B cell (primary cell): Measurements from ENCODE around the gene MUC3A. TPM values are rescaled to one million over a fixed set of nuclear protein-coding genes. Genes with fewer than 3 reads are reported as not detected.

Experiments
- ATAC-seq: fragments of 200-7000 bp; cut with Tn5 transposase; one replicate; pipeline ENCODE4 v1.10.0; 2021; ENCODE audit warnings: low read depth, mild to moderate bottlenecking, moderate number of reproducible peaks, moderate library complexity
- CTCF ChIA-PET: fragments of 350-600 bp; sonication (Branson Sonifier 250); formaldehyde crosslinking; loops from one replicate; lab custom pipeline; 2021; ENCODE audit warnings: antibody characterized with exemption, inconsistent platforms; lab: Charles Lee
- POLR2A ChIA-PET: fragments of 350-600 bp; sonication (Branson Sonifier 250); formaldehyde crosslinking; loops from one replicate; lab custom pipeline; 2021; ENCODE audit warnings: antibody characterized with exemption; lab: Charles Lee
- DNase-seq: peaks from one replicate; pipeline ENCODE4 v3.0.0; 2013
- H2AFZ ChIP-seq: 2 replicates; pipeline ENCODE4 v1.6.1; 2012; ENCODE audit warnings: mild to moderate bottlenecking, low read depth, low read length; ENCODE audit not compliant: insufficient read depth, poor library complexity, severe bottlenecking
- H3K27ac ChIP-seq, 2 donors: 1 replicate in 1 of 2; 2 replicates in 1 of 2; pipeline ENCODE4 v1.5.1; 2012 to 2013; ENCODE audit warnings: low read length in 2 of 2, mild to moderate bottlenecking in 2 of 2, moderate library complexity in 1 of 2
- H3K27me3 ChIP-seq, 4 experiments: fragments of 200-600 bp in 1 of 4; sonication (generic) in 1 of 4; replicated peaks in 1 of 4; 1 replicate in 2 of 4; 2 replicates in 2 of 4; pipeline versions ENCODE4 v1.6.1 to v1.7.0; 2013 to 2016; ENCODE audit warnings: low read length in 3 of 4, mild to moderate bottlenecking in 2 of 4, mixed read lengths in 1 of 4, moderate library complexity in 1 of 4; ENCODE audit not compliant: insufficient read depth in 4 of 4, control insufficient read depth in 3 of 4; ENCODE audit errors: control extremely low read depth in 1 of 4
- H3K36me3 ChIP-seq, 2 experiments: replicated peaks in 1 of 2; 1 replicate in 1 of 2; 2 replicates in 1 of 2; pipeline versions ENCODE4 v1.6.1 to v1.7.1; 2013; ENCODE audit warnings: low read length in 1 of 2; ENCODE audit not compliant: insufficient read depth in 2 of 2, control insufficient read depth in 1 of 2; ENCODE audit errors: control extremely low read depth in 1 of 2, extremely low read depth in 1 of 2
- H3K4me1 ChIP-seq, 2 donors: fragments of 200-600 bp in 1 of 2; sonication (generic) in 1 of 2; 1 replicate in 1 of 2; 2 replicates in 1 of 2; pipeline versions ENCODE4 v1.5.1 to v1.6.1; 2013 to 2017; ENCODE audit warnings: low read length in 2 of 2; ENCODE audit not compliant: control insufficient read depth in 2 of 2, insufficient read depth in 2 of 2
- H3K4me2 ChIP-seq: replicated peaks from 2 replicates; pipeline ENCODE3; 2012; ENCODE audit warnings: mild to moderate bottlenecking, low read depth, low read length; ENCODE audit not compliant: poor library complexity, severe bottlenecking
- H3K4me3 ChIP-seq, 5 experiments: fragments of 200-600 bp in 1 of 5; sonication (generic) in 1 of 5; 1 replicate in 3 of 5; 2 replicates in 2 of 5; pipeline versions ENCODE4 v1.5.1 to v1.7.0; 2011 to 2016; ENCODE audit warnings: low read length in 4 of 5, mild to moderate bottlenecking in 4 of 5, low read depth in 2 of 5, control low read depth in 1 of 5, moderate library complexity in 1 of 5; ENCODE audit not compliant: insufficient read depth in 1 of 5; ENCODE audit errors: control extremely low read depth in 1 of 5, extremely low read depth in 1 of 5
- H3K79me2 ChIP-seq: fragments of 200-600 bp; sonication (generic); one replicate; pipeline ENCODE4 v1.6.0; 2016; ENCODE audit warnings: low read length; ENCODE audit not compliant: control insufficient read depth, insufficient read depth
- H3K9ac ChIP-seq: fragments of 200-600 bp; sonication (generic); 2 replicates; pipeline ENCODE4 v1.6.1; 2017; ENCODE audit warnings: mild to moderate bottlenecking, low read length, moderate library complexity
- H3K9me3 ChIP-seq, 3 donors: one replicate each; pipeline versions ENCODE4 v1.6.1 to v1.7.1; 2013; ENCODE audit warnings: low read length in 2 of 3; ENCODE audit not compliant: control insufficient read depth in 2 of 3, insufficient read depth in 1 of 3; ENCODE audit errors: control extremely low read depth in 1 of 3
- H4K20me1 ChIP-seq: 2 replicates; pipeline ENCODE4 v1.6.0; 2012; ENCODE audit warnings: mild to moderate bottlenecking, low read length; ENCODE audit not compliant: insufficient read depth, control insufficient read depth, poor library complexity, severe bottlenecking
- H3K27ac Mint-ChIP-seq: one replicate; pipeline ENCODE4 v1.8.0; 2021; ENCODE audit warnings: mixed read lengths
- H3K27me3 Mint-ChIP-seq: one replicate; pipeline ENCODE4 v1.8.0; 2021; ENCODE audit warnings: mixed read lengths
- H3K4me1 Mint-ChIP-seq: one replicate; pipeline ENCODE4 v1.8.0; 2021; ENCODE audit warnings: mixed read lengths
- H3K4me3 Mint-ChIP-seq: one replicate; pipeline ENCODE4 v1.8.0; 2021; ENCODE audit warnings: mixed read lengths
- H3K9me3 Mint-ChIP-seq: one replicate; pipeline ENCODE4 v1.8.0; 2022; ENCODE audit warnings: mixed read lengths; ENCODE audit not compliant: insufficient read depth
- EZH2 ChIP-seq: IDR thresholded peaks from 2 replicates; pipeline ENCODE4 v1.6.1; 2012; ENCODE audit warnings: borderline replicate concordance, low read depth, mild to moderate bottlenecking, moderate library complexity, low read length; ENCODE audit not compliant: insufficient read depth, poor library complexity, severe bottlenecking
- WGBS: methylation state at CpG from one replicate; pipeline ENCODE4 v1.1.5; 2013; ENCODE audit warnings: missing lambda C conversion rate; ENCODE audit not compliant: insufficient coverage; 5-methylcytosine and 5-hydroxymethylcytosine counted together
- intact Hi-C: fragments of 100-400 bp; cut with micrococcal nuclease; formaldehyde crosslinking; loops from one replicate; pipeline ENCODE4 v1.10.0; 2022
- polyA plus RNA-seq: library from polyadenylated mRNA; depleted of rRNA; stranded (reverse); fragments of >200 nt; gene quantifications from 2 replicates; pipeline ENCODE4 v1.2.3, GENCODE V29; 2012
- total RNA-seq, 2 donors: library from RNA; stranded (reverse); fragments of 120-200 nt in 1 of 2; gene quantifications; 1 replicate in 1 of 2; 2 replicates in 1 of 2; pipeline versions ENCODE4 v1.2.3 to v1.2.4, GENCODE V29; 2013 to 2022
- TF ChIP-seq, protein P1 (sequence below): fragments of 200-600 bp; IDR thresholded peaks from one replicate; pipeline ENCODE4 v1.8.0; 2022; ENCODE audit warnings: antibody characterized with exemption, mild to moderate bottlenecking

The MUC3A gene
- total and polyA plus RNA-seq, 2 donors (not counting 1 experiment from before 2014, with no cell fraction given): not detected

DNA sequence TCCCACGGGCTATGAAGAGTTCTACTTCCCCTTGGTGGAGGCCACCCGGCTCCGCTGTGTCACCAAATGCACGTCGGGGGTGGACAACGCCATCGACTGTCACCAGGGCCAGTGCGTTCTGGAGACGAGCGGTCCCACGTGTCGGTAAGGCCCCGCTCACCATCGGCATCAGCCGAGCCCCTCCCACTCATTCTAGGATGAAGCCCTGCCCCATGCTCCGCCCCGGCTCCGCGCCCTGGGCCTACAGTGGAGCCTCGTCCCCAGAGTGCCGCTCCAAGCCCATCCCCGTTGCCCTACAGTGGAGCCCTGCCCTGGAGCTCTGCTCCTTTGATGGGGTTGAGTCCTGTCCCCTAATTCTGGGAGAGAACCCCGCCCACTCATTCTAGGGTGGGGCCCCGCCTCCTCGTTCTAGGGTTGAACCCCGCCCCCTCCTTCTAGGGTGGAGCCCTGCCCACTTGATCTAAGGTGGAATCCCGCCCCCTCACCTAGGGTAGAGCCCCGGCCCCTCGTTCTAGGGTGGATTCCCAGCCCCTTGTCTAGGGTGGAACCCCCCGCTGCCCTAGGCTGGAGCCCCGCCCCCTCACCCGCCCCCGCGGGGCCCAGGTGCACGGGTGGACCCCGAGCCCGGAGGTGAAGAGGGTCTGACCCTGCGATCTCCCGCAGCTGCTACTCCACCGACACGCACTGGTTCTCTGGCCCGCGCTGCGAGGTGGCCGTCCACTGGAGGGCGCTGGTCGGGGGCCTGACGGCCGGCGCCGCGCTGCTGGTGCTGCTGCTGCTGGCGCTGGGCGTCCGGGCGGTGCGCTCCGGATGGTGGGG lies 16.6 kb downstream of the MUC3A start:
- H3K27ac Mint-ChIP-seq: no peak overlapping the region
- Histone ChIP-seq H3K27me3 (peaks cover 0 to 59% (median 35%) of the 10 kb centered on the region in 4 experiments), H3K79me2 (no peaks in the 10 kb centered on the region), H3K9ac (peak overlapping the region; percentile 55), H3K9me3 (peaks cover 0 to 36% (median 0%) of the 10 kb centered on the region in 3 donors), H3K4me2 (peak overlapping the region; percentile 98), H3K4me1 (peaks cover 21 to 28% of the 10 kb centered on the region in 2 donors), H2AFZ (peak overlapping the region; percentile 68), H3K27ac (no peak overlapping the region), H4K20me1 (no peaks in the 10 kb centered on the region), H3K36me3 (no peaks in the 10 kb centered on the region), H3K4me3 (peak overlapping the region in 4 of 5 experiments; percentile 24 to 67 (median 42))
- ATAC-seq: peak; percentile 66
- CTCF ChIA-PET: no interaction called here
- H3K27me3 Mint-ChIP-seq: peaks cover 54% of the 10 kb centered on the region
- peak overlapping the region; percentile 85 for H3K4me3 Mint-ChIP-seq
- intact Hi-C loops: no loop called here
- WGBS: 6% methylated on average over 58 of the region's 58 CpGs
- TF ChIP-seq, protein P1, sequence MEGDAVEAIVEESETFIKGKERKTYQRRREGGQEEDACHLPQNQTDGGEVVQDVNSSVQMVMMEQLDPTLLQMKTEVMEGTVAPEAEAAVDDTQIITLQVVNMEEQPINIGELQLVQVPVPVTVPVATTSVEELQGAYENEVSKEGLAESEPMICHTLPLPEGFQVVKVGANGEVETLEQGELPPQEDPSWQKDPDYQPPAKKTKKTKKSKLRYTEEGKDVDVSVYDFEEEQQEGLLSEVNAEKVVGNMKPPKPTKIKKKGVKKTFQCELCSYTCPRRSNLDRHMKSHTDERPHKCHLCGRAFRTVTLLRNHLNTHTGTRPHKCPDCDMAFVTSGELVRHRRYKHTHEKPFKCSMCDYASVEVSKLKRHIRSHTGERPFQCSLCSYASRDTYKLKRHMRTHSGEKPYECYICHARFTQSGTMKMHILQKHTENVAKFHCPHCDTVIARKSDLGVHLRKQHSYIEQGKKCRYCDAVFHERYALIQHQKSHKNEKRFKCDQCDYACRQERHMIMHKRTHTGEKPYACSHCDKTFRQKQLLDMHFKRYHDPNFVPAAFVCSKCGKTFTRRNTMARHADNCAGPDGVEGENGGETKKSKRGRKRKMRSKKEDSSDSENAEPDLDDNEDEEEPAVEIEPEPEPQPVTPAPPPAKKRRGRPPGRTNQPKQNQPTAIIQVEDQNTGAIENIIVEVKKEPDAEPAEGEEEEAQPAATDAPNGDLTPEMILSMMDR: peak; percentile 65
- TF ChIP-seq EZH2: no peak
- POLR2A ChIA-PET: no interaction called here
- peaks cover 21% of the 10 kb centered on the region for H3K4me1 Mint-ChIP-seq
- DNase-seq: peak; percentile 62
- no peaks in the 10 kb centered on the region for H3K9me3 Mint-ChIP-seq
